ENCODE results near the gene THBS4.

The THBS4 gene

GRCh38 chr5:80114860-80115259 is 79.7 kb downstream of the THBS4 start:
- DNase-seq: peak; percentile 25
- TF ChIP-seq CTCF (IDR thresholded peaks at IDR 0.05; ENCODE audit: low read depth, low read length): no peak
- H3K27me3 ChIP-seq: no peaks in the 10 kb centered on the region
- no peaks in the 10 kb centered on the region for H3K9me3 ChIP-seq
- H3K4me3 ChIP-seq (ENCODE audit: low read depth, low read length): no peak overlapping the region
- H3K36me3 ChIP-seq: no peaks in the 10 kb centered on the region
- peaks cover 11% of the 10 kb centered on the region for H3K4me1 ChIP-seq

- Histone ChIP-seq H3K9me3 (no peaks in the 10 kb centered on the region), H3K27me3 (no peaks in the 10 kb centered on the region), H3K4me3 (ENCODE audit: low read depth, low read length) (no peak overlapping the region), H3K4me1 (peaks cover 2% of the 10 kb centered on the region), H3K36me3 (no peaks in the 10 kb centered on the region)
- TF ChIP-seq CTCF (IDR thresholded peaks at IDR 0.05; ENCODE audit: low read depth, low read length): no peak
- DNase-seq: no peak
Measured at GRCh38 chr5:80116000-80116399, 80.9 kb downstream of the THBS4 start.

GRCh38 chr5:80116465-80116864 is 81.3 kb downstream of the THBS4 start:
- Histone ChIP-seq H3K4me3 (ENCODE audit: low read depth, low read length) (no peak overlapping the region), H3K9me3 (no peaks in the 10 kb centered on the region), H3K4me1 (no peaks in the 10 kb centered on the region; the same call in 1 of the 2 replicates), H3K27me3 (no peaks in the 10 kb centered on the region), H3K36me3 (no peaks in the 10 kb centered on the region)
- TF ChIP-seq CTCF (IDR thresholded peaks at IDR 0.05; ENCODE audit: low read depth, low read length): no peak
- DNase-seq: no peak

- Histone ChIP-seq H3K4me3 (ENCODE audit: low read depth, low read length) (no peak overlapping the region), H3K36me3 (no peaks in the 10 kb centered on the region), H3K9me3 (no peaks in the 10 kb centered on the region), H3K27me3 (no peaks in the 10 kb centered on the region), H3K4me1 (no peaks in the 10 kb centered on the region)
- no peak for TF ChIP-seq CTCF (IDR thresholded peaks at IDR 0.05; ENCODE audit: low read depth, low read length)
- DNase-seq: no peak
Measured at GRCh38 chr5:80117446-80117845, 82.3 kb downstream of the THBS4 start.

- Histone ChIP-seq H3K36me3 (no peaks in the 10 kb centered on the region), H3K4me1 (no peaks in the 10 kb centered on the region), H3K27me3 (no peaks in the 10 kb centered on the region), H3K4me3 (ENCODE audit: low read depth, low read length) (no peak overlapping the region), H3K9me3 (no peaks in the 10 kb centered on the region)
- TF ChIP-seq CTCF (IDR thresholded peaks at IDR 0.05; ENCODE audit: low read depth, low read length): no peak
- no peak for DNase-seq
Measured at GRCh38 chr5:80119372-80119771, 84.2 kb downstream of the THBS4 start.

GRCh38 chr5:80122579-80122978 is 87.4 kb downstream of the THBS4 start:
- DNase-seq: no peak
- Histone ChIP-seq H3K36me3 (no peaks in the 10 kb centered on the region), H3K4me1 (no peaks in the 10 kb centered on the region), H3K4me3 (ENCODE audit: low read depth, low read length) (no peak overlapping the region), H3K9me3 (no peaks in the 10 kb centered on the region), H3K27me3 (no peaks in the 10 kb centered on the region)
- TF ChIP-seq CTCF (IDR thresholded peaks at IDR 0.05; ENCODE audit: low read depth, low read length): no peak
